Lower leg skin (tissue), 3 donors: ENCODE data around the gene PREX1.

Source experiments
- POLR2A ChIP-seq, 2 donors: fragments of 450-650 bp; IDR thresholded peaks; one replicate each; pipeline ENCODE4 v1.6.1; 2016 to 2017; ENCODE audit warnings: antibody characterized with exemption in 2 of 2, mild to moderate bottlenecking in 1 of 2, moderate library complexity in 1 of 2
- TF ChIP-seq, protein P1 (sequence below), 3 donors: fragments of 450-650 bp; IDR thresholded peaks; one replicate each; pipeline ENCODE4 v1.5.1; 2016; ENCODE audit warnings: antibody characterized with exemption in 3 of 3, mild to moderate bottlenecking in 3 of 3, moderate library complexity in 2 of 3

DNA sequence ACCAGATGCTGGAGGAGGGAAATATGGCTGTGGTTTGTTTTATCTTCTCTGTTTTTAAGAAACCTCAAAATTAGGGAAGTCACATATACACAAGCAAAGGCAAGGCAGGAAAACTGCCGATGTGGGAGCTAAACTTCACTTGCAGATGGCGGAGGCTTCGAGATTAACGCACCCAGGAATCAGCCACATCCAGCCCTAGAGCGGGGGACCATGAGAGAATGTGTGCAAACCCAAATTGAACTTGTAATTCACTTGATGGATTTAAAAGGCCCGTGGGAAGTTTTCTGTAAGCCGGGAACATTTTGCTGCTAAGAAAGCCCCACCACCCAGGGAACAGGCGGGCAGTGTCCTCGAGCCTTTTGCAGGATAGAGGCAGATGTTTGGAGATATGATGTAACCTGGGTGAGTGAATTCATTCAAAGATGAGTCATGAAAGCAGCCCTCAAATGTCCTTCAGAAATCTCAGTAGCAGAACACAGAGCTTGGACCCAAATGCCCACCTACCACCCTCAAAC lies 39.9 kb downstream of the PREX1 start:
- TF ChIP-seq, protein P1, sequence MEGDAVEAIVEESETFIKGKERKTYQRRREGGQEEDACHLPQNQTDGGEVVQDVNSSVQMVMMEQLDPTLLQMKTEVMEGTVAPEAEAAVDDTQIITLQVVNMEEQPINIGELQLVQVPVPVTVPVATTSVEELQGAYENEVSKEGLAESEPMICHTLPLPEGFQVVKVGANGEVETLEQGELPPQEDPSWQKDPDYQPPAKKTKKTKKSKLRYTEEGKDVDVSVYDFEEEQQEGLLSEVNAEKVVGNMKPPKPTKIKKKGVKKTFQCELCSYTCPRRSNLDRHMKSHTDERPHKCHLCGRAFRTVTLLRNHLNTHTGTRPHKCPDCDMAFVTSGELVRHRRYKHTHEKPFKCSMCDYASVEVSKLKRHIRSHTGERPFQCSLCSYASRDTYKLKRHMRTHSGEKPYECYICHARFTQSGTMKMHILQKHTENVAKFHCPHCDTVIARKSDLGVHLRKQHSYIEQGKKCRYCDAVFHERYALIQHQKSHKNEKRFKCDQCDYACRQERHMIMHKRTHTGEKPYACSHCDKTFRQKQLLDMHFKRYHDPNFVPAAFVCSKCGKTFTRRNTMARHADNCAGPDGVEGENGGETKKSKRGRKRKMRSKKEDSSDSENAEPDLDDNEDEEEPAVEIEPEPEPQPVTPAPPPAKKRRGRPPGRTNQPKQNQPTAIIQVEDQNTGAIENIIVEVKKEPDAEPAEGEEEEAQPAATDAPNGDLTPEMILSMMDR (IDR thresholded peaks at IDR 0.05) = no peak
- TF ChIP-seq POLR2A (IDR thresholded peaks at IDR 0.05) = no peak
